Fibroblast of lung (primary cell): ENCODE data around the gene ILF2. TPM values are rescaled to one million over a fixed set of nuclear protein-coding genes. Genes with fewer than 3 reads are reported as not detected.

Source experiments
- DNase-seq, 2 donors: peaks; one replicate each; pipeline versions ENCODE4 v3.0.0 to v3.0.0-alpha.2; 2010; ENCODE audit warnings: low read depth in 2 of 2
- H2AFZ ChIP-seq: 2 replicates; pipeline ENCODE4 v1.5.1; 2012; ENCODE audit warnings: low read length, control low read depth, inconsistent platforms
- H3K27ac ChIP-seq: 2 replicates; pipeline ENCODE4 v1.5.1; 2011; ENCODE audit warnings: low read length, control low read depth; ENCODE audit not compliant: insufficient read depth
- H3K27me3 ChIP-seq: 2 replicates; pipeline ENCODE4 v1.5.1; 2011; ENCODE audit warnings: mild to moderate bottlenecking, low read length; ENCODE audit not compliant: control insufficient read depth, insufficient read depth
- H3K36me3 ChIP-seq: 2 replicates; pipeline ENCODE4 v1.5.1; 2011; ENCODE audit warnings: low read length; ENCODE audit not compliant: control insufficient read depth, insufficient read depth
- H3K4me1 ChIP-seq: 2 replicates; pipeline ENCODE4 v1.5.1; 2011; ENCODE audit warnings: low read length; ENCODE audit not compliant: control insufficient read depth, insufficient read depth; ENCODE audit errors: extremely low read depth
- H3K4me2 ChIP-seq: 2 replicates; pipeline ENCODE4 v1.5.1; 2011; ENCODE audit warnings: low read length, control low read depth; ENCODE audit not compliant: insufficient read depth; ENCODE audit errors: extremely low read depth
- H3K4me3 ChIP-seq, 4 experiments: fragments of 200-600 bp in 1 of 4; sonication (generic) in 1 of 4; replicated peaks in 1 of 4; 2 replicates each; pipeline ENCODE4 v1.5.1; 2011 to 2016; ENCODE audit warnings: low read length in 4 of 4, low read depth in 3 of 4, mild to moderate bottlenecking in 3 of 4, control low read depth in 2 of 4, inconsistent platforms in 1 of 4, mixed read lengths in 1 of 4; ENCODE audit not compliant: insufficient read depth in 1 of 4; ENCODE audit errors: control extremely low read depth in 1 of 4
- H3K79me2 ChIP-seq: 2 replicates; pipeline ENCODE4 v1.5.1; 2012; ENCODE audit warnings: mild to moderate bottlenecking, low read length, inconsistent platforms; ENCODE audit not compliant: control insufficient read depth, insufficient read depth
- H3K9ac ChIP-seq: 2 replicates; pipeline ENCODE4 v1.5.1; 2011; ENCODE audit warnings: mild to moderate bottlenecking, low read length, control low read depth; ENCODE audit not compliant: insufficient read depth
- H3K9me3 ChIP-seq: 2 replicates; pipeline ENCODE4 v1.5.1; 2012; ENCODE audit warnings: low read depth, low read length; ENCODE audit not compliant: control insufficient read depth, insufficient read depth
- H4K20me1 ChIP-seq: 2 replicates; pipeline ENCODE4 v1.5.1; 2011; ENCODE audit warnings: low read length; ENCODE audit not compliant: control insufficient read depth, insufficient read depth; ENCODE audit errors: extremely low read depth
- EZH2 ChIP-seq: IDR thresholded peaks from 2 replicates; pipeline ENCODE4 v1.5.1; 2012; ENCODE audit warnings: low read length, control low read depth, mild to moderate bottlenecking; ENCODE audit errors: missing control alignments
- polyA plus RNA-seq, 2 donors: library from polyadenylated mRNA; depleted of rRNA in 1 of 2; stranded (reverse) in 1 of 2; unstranded in 1 of 2; fragments of >200 nt; gene quantifications; 2 replicates each; pipeline ENCODE4 v1.2.1, GENCODE V29; 2011 to 2012; ENCODE audit warnings: missing spikeins in 1 of 2
- total RNA-seq: library from RNA; depleted of rRNA; stranded (reverse); fragments of >200 nt; gene quantifications from 2 replicates; pipeline ENCODE4 v1.2.1, GENCODE V29; 2014
- TF ChIP-seq, protein P1 (sequence below), 2 donors: IDR thresholded peaks in 1 of 2; conservative IDR thresholded peaks in 1 of 2; 1 replicate in 1 of 2; 2 replicates in 1 of 2; pipeline ENCODE4 v1.5.1; 2011 to 2012; ENCODE audit warnings: low read length in 2 of 2, control low read depth in 1 of 2, inconsistent platforms in 1 of 2, low read depth in 1 of 2, mild to moderate bottlenecking in 1 of 2

The ILF2 gene
- total and polyA plus RNA-seq, 2 donors (not counting 1 experiment from before 2014, with no cell fraction given), result 135 to 235 TPM

- Histone ChIP-seq H3K4me2 (no peak overlapping the region), H3K36me3 (no peaks in the 10 kb centered on the region), H3K4me1 (peaks cover 8% of the 10 kb centered on the region), H3K4me3 (no peak overlapping the region), H2AFZ (no peak overlapping the region), H3K27me3 (no peaks in the 10 kb centered on the region), H3K9ac (no peak overlapping the region), H3K27ac (no peak overlapping the region), H3K79me2 (no peaks in the 10 kb centered on the region), H4K20me1 (no peaks in the 10 kb centered on the region), H3K9me3 (no peaks in the 10 kb centered on the region)
- no peak for TF ChIP-seq EZH2
- TF ChIP-seq, protein P1, sequence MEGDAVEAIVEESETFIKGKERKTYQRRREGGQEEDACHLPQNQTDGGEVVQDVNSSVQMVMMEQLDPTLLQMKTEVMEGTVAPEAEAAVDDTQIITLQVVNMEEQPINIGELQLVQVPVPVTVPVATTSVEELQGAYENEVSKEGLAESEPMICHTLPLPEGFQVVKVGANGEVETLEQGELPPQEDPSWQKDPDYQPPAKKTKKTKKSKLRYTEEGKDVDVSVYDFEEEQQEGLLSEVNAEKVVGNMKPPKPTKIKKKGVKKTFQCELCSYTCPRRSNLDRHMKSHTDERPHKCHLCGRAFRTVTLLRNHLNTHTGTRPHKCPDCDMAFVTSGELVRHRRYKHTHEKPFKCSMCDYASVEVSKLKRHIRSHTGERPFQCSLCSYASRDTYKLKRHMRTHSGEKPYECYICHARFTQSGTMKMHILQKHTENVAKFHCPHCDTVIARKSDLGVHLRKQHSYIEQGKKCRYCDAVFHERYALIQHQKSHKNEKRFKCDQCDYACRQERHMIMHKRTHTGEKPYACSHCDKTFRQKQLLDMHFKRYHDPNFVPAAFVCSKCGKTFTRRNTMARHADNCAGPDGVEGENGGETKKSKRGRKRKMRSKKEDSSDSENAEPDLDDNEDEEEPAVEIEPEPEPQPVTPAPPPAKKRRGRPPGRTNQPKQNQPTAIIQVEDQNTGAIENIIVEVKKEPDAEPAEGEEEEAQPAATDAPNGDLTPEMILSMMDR (conservative IDR thresholded peaks at IDR 0.05 in 1 of 2, IDR thresholded peaks at IDR 0.05 in 1 of 2; ENCODE audit: low read depth in 1 of 2, low read length in 2 of 2), result no peak
- DNase-seq, result peak; percentile 34 to 37
These were observed 28.3 kb upstream of the ILF2 start for GRCh38 chr1:153698923-153699714.

GRCh38 chr1:153698020-153698922 is 27.5 kb upstream of the ILF2 start:
- no peak overlapping the region for H3K27ac ChIP-seq
- peak overlapping the region; percentile 5 for H2AFZ ChIP-seq
- no peaks in the 10 kb centered on the region for H3K79me2 ChIP-seq

More at GRCh38 chr1:153698020-153698922, 27.5 kb upstream of the ILF2 start:
- H3K4me1 ChIP-seq, result peaks cover 8% of the 10 kb centered on the region
- TF ChIP-seq EZH2, result no peak
- TF ChIP-seq, protein P1 (conservative IDR thresholded peaks at IDR 0.05 in 1 of 2, IDR thresholded peaks at IDR 0.05 in 1 of 2; ENCODE audit: low read depth in 1 of 2, low read length in 2 of 2), result no peak
- no peak overlapping the region for H3K9ac ChIP-seq
- no peaks in the 10 kb centered on the region for H3K9me3 ChIP-seq
- H3K27me3 ChIP-seq, result no peaks in the 10 kb centered on the region
- no peaks in the 10 kb centered on the region for H3K36me3 ChIP-seq
- no peaks in the 10 kb centered on the region for H4K20me1 ChIP-seq
- peak; percentile 53 to 61 for DNase-seq
- H3K4me2 ChIP-seq, result no peak overlapping the region
- H3K4me3 ChIP-seq, result no peak overlapping the region
